GM19035 (cell line): ENCODE data around the gene SMIM33.
"Not testable (repeated sequence)": the region's sequence is repeated elsewhere in the genome, so short reads cannot be mapped to it uniquely, and the experiment has no call there.

ENCODE experiments used
- ATAC-seq: cut with Tn5 transposase; IDR thresholded peaks from one replicate; pipeline ENCODE4 v1.9.1; 2021; ENCODE audit not compliant: unreplicated experiment

SMIM33 gene

GRCh38 chr5:139456776-139457175, 14.0 kb upstream of the SMIM33 start:
- no peak for ATAC-seq

- ATAC-seq = no peak
These were observed 13.6 kb upstream of the SMIM33 start for GRCh38 chr5:139457241-139457640.

GRCh38 chr5:139457653-139458306, 13.0 kb upstream of the SMIM33 start:
- peak; percentile 33 for ATAC-seq

- peak; percentile 65 for ATAC-seq
These were observed 12.0 kb upstream of the SMIM33 start for GRCh38 chr5:139458580-139459407.

- ATAC-seq = peak; percentile 37
These were observed 11.3 kb upstream of the SMIM33 start for GRCh38 chr5:139459451-139459934.

- no peak for ATAC-seq
These were observed 10.3 kb upstream of the SMIM33 start for GRCh38 chr5:139460455-139460854.

- ATAC-seq = no peak
These were observed 9.6 kb upstream of the SMIM33 start for GRCh38 chr5:139461176-139461575.

- ATAC-seq = no peak
These were observed 9.1 kb upstream of the SMIM33 start for GRCh38 chr5:139461698-139462097.

GRCh38 chr5:139462586-139463276, 8.1 kb upstream of the SMIM33 start, which contains the start of gene ECSCR:
Gene ECSCR, minus strand, starts transcription at chr5:139462743. Its CDS starts 73 bp downstream, at chr5:139462670.
- no peak for ATAC-seq

- no peak for ATAC-seq
These were observed 2.3 kb upstream of the SMIM33 start for GRCh38 chr5:139468421-139468931.

GRCh38 chr5:139472386-139473030, 1.7 kb downstream of the SMIM33 start:
- ATAC-seq = no peak

- no peak for ATAC-seq
These were observed 2.3 kb downstream of the SMIM33 start for GRCh38 chr5:139473105-139473504.

GRCh38 chr5:139473565-139473964, 2.8 kb downstream of the SMIM33 start:
- ATAC-seq = no peak

- ATAC-seq = no peak
These were observed 4.3 kb downstream of the SMIM33 start for GRCh38 chr5:139474890-139475791.

- no peak for ATAC-seq
These were observed 5.2 kb downstream of the SMIM33 start for GRCh38 chr5:139475865-139476617.

- ATAC-seq = not testable (repeated sequence)
These were observed 8.0 kb downstream of the SMIM33 start for GRCh38 chr5:139478657-139479423.

- ATAC-seq = not testable (repeated sequence)
These were observed 8.9 kb downstream of the SMIM33 start for GRCh38 chr5:139479729-139480128.

GRCh38 chr5:139481122-139481533, 10.3 kb downstream of the SMIM33 start:
- no peak for ATAC-seq
